Liver (tissue), 9 donors: ENCODE data around the gene MAG. TPM values are rescaled to one million over a fixed set of nuclear protein-coding genes. Genes with fewer than 3 reads are reported as not detected.

Source experiments
- DNase-seq: peaks from one replicate; pipeline ENCODE4 v3.0.0-alpha.2; 2017; ENCODE audit warnings: low spot score
- H3K27ac ChIP-seq, 2 donors: one replicate each; pipeline ENCODE4 v1.7.0; 2013; ENCODE audit warnings: inconsistent platforms in 2 of 2, low read length in 2 of 2, control low read depth in 1 of 2, low read depth in 1 of 2, mild to moderate bottlenecking in 1 of 2
- H3K27me3 ChIP-seq, 4 donors: one replicate each; pipeline versions ENCODE4 v1.6.1 to v1.7.0; 2013; ENCODE audit warnings: low read length in 3 of 4, inconsistent platforms in 1 of 4, mild to moderate bottlenecking in 1 of 4, moderate library complexity in 1 of 4; ENCODE audit not compliant: control insufficient read depth in 4 of 4, insufficient read depth in 4 of 4
- H3K36me3 ChIP-seq, 4 donors: one replicate each; pipeline versions ENCODE4 v1.6.1 to v1.7.0; 2013; ENCODE audit warnings: low read length in 3 of 4, mild to moderate bottlenecking in 3 of 4, low read depth in 1 of 4, moderate library complexity in 1 of 4; ENCODE audit not compliant: control insufficient read depth in 4 of 4, insufficient read depth in 3 of 4
- H3K4me1 ChIP-seq, 4 donors: one replicate each; pipeline versions ENCODE4 v1.6.1 to v1.7.0; 2013; ENCODE audit warnings: low read length in 3 of 4, mild to moderate bottlenecking in 3 of 4, moderate library complexity in 1 of 4; ENCODE audit not compliant: control insufficient read depth in 4 of 4, insufficient read depth in 4 of 4
- H3K4me3 ChIP-seq, 3 donors: one replicate each; pipeline versions ENCODE4 v1.6.1 to v1.7.0; 2013; ENCODE audit warnings: low read length in 3 of 3, control low read depth in 1 of 3, low read depth in 1 of 3, mild to moderate bottlenecking in 1 of 3
- H3K9ac ChIP-seq, 2 donors: one replicate each; pipeline ENCODE4 v1.7.0; 2013; ENCODE audit warnings: low read length in 2 of 2, mild to moderate bottlenecking in 2 of 2, moderate library complexity in 2 of 2, control low read depth in 1 of 2, low read depth in 1 of 2
- H3K9me3 ChIP-seq, 4 donors: one replicate each; pipeline versions ENCODE4 v1.6.1 to v1.7.0; 2013; ENCODE audit warnings: low read length in 3 of 4; ENCODE audit not compliant: control insufficient read depth in 4 of 4
- CTCF ChIP-seq: fragments of 150-350 bp; IDR thresholded peaks from 2 replicates; pipeline ENCODE4 v1.5.1; 2017; ENCODE audit warnings: improper control_type of control experiment, low read depth, low read length; ENCODE audit not compliant: missing input control
- EGR1 ChIP-seq, 2 donors: IDR thresholded peaks; 2 replicates each; pipeline ENCODE4 v1.6.1; 2016 to 2018; ENCODE audit warnings: antibody characterized with exemption in 2 of 2, low read depth in 2 of 2
- FOXA1 ChIP-seq: IDR thresholded peaks from 2 replicates; pipeline ENCODE4 v1.6.1; 2016; ENCODE audit warnings: antibody characterized with exemption
- FOXA2 ChIP-seq: IDR thresholded peaks from 2 replicates; pipeline ENCODE4 v1.6.1; 2016; ENCODE audit warnings: antibody characterized with exemption
- GABPA ChIP-seq, 2 donors: IDR thresholded peaks in 1 of 2; conservative IDR thresholded peaks in 1 of 2; 2 replicates each; pipeline ENCODE4 v1.6.1; 2016; ENCODE audit warnings: antibody characterized with exemption in 2 of 2, mild to moderate bottlenecking in 1 of 2, moderate library complexity in 1 of 2
- HNF4A ChIP-seq, 2 donors: conservative IDR thresholded peaks; 2 replicates each; pipeline ENCODE4 v1.6.1; 2016; ENCODE audit warnings: antibody characterized with exemption in 2 of 2, mild to moderate bottlenecking in 2 of 2
- HNF4G ChIP-seq: IDR thresholded peaks from 2 replicates; pipeline ENCODE4 v1.6.1; 2016; ENCODE audit warnings: antibody characterized with exemption
- JUND ChIP-seq, 2 donors: IDR thresholded peaks; 2 replicates each; pipeline ENCODE4 v1.6.1; 2016; ENCODE audit warnings: antibody characterized with exemption in 2 of 2
- NR2F2 ChIP-seq: IDR thresholded peaks from 2 replicates; pipeline ENCODE4 v1.6.1; 2016; ENCODE audit warnings: antibody characterized with exemption
- RXRA ChIP-seq, 2 donors: IDR thresholded peaks; 2 replicates each; pipeline ENCODE4 v1.6.1; 2017 to 2018; ENCODE audit warnings: antibody characterized with exemption in 2 of 2, mild to moderate bottlenecking in 1 of 2
- SP1 ChIP-seq: IDR thresholded peaks from 2 replicates; pipeline ENCODE4 v1.6.1; 2018; ENCODE audit warnings: antibody characterized with exemption, mild to moderate bottlenecking
- TAF1 ChIP-seq: conservative IDR thresholded peaks from 2 replicates; pipeline ENCODE4 v1.6.1; 2016; ENCODE audit warnings: antibody characterized with exemption, mild to moderate bottlenecking
- YY1 ChIP-seq: IDR thresholded peaks from 2 replicates; pipeline ENCODE4 v1.6.1; 2016; ENCODE audit warnings: antibody characterized with exemption, mild to moderate bottlenecking
- ZBTB33 ChIP-seq: IDR thresholded peaks from 2 replicates; pipeline ENCODE4 v1.6.1; 2016; ENCODE audit warnings: antibody characterized with exemption
- WGBS: extraction: QIAGEN DNeasy Blood & Tissue Kit; methylation state at CpG from one replicate; pipeline ENCODE4 v1.1.7; 2013; 5-methylcytosine and 5-hydroxymethylcytosine counted together
- polyA plus RNA-seq, 2 donors: library from polyadenylated mRNA; stranded (reverse) in 1 of 2; unstranded in 1 of 2; fragments of 200-250 nt in 1 of 2; fragments of >200 nt in 1 of 2; fragmentation: Nextera tagmentation in 1 of 2; extraction: Ambion mirVana in 1 of 2; gene quantifications; one replicate each; pipeline versions ENCODE4 v1.2.1 to v1.2.3, GENCODE V29; 2013 to 2015
- total RNA-seq, 2 donors: library from RNA; depleted of rRNA; stranded (reverse); fragments of >200 nt; gene quantifications; one replicate each; pipeline ENCODE4 v1.2.3, GENCODE V29; 2014
- TF ChIP-seq, protein P1 (sequence below): IDR thresholded peaks from 2 replicates; pipeline ENCODE4 v1.6.1; 2016; ENCODE audit warnings: antibody characterized with exemption
- TF ChIP-seq, protein P2 (sequence below): IDR thresholded peaks from 2 replicates; pipeline ENCODE4 v1.6.1; 2016; ENCODE audit warnings: antibody characterized with exemption
- TF ChIP-seq, protein P3 (sequence below): IDR thresholded peaks from 2 replicates; pipeline ENCODE4 v1.6.1; 2016; ENCODE audit warnings: antibody characterized with exemption, mild to moderate bottlenecking
- donor health status: healthy.
- donor health status: healthy.
- donor health status: healthy.
- donor health status: healthy.
- donor health status: healthy.

Gene MAG
- total and polyA plus RNA-seq, 4 donors, result 0.29 to 3.9 (median 0.33) TPM; not detected in 1

DNA sequence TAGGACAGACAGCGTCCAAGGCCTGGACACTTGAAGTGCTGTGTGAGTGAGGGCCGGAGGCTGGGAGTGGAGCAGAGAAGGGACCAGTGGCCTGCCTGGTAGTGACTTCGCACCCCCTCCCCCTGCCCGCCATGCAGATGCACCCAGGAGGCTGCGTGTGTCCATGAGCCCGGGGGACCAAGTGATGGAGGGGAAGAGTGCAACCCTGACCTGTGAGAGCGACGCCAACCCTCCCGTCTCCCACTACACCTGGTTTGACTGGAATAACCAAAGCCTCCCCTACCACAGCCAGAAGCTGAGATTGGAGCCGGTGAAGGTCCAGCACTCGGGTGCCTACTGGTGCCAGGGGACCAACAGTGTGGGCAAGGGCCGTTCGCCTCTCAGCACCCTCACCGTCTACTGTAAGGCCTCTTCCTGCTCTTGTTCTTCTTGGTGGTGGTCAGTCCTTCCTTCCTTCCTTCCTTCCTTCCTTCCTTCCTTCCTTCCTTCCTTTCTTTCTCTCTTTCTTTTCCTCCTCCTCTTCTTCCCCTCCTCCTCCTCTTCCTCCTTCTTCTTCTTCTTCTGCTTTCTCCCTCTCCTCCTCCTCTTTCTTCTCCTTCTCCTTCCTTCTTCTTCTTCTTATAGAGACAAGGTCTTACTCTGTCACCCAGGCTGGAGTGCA lies 49.7 kb downstream of the MAG start:
- Histone ChIP-seq H3K27ac (no peak overlapping the region), H3K9me3 (no peaks in the 10 kb centered on the region), H3K4me1 (no peaks in the 10 kb centered on the region), H3K9ac (no peak overlapping the region), H3K36me3 (no peaks in the 10 kb centered on the region), H3K27me3 (no peaks in the 10 kb centered on the region), H3K4me3 (no peak overlapping the region)
- TF ChIP-seq HNF4G (no peak), EGR1 (IDR thresholded peaks at IDR 0.05; ENCODE audit: low read depth in 2 of 2) (no peak), CTCF (no peak), JUND (IDR thresholded peaks at IDR 0.05) (no peak), FOXA2 (no peak), TAF1 (no peak), GABPA (IDR thresholded peaks at IDR 0.05 in 1 of 2, conservative IDR thresholded peaks at IDR 0.05 in 1 of 2) (no peak), SP1 (no peak), ZBTB33 (no peak), HNF4A (conservative IDR thresholded peaks at IDR 0.05) (no peak), FOXA1 (no peak), RXRA (IDR thresholded peaks at IDR 0.05) (no peak), NR2F2 (no peak), YY1 (no peak)
- TF ChIP-seq, protein P1, sequence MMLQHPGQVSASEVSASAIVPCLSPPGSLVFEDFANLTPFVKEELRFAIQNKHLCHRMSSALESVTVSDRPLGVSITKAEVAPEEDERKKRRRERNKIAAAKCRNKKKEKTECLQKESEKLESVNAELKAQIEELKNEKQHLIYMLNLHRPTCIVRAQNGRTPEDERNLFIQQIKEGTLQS, result no peak
- TF ChIP-seq, protein P2, sequence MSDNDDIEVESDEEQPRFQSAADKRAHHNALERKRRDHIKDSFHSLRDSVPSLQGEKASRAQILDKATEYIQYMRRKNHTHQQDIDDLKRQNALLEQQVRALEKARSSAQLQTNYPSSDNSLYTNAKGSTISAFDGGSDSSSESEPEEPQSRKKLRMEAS, result no peak
- TF ChIP-seq, protein P3, sequence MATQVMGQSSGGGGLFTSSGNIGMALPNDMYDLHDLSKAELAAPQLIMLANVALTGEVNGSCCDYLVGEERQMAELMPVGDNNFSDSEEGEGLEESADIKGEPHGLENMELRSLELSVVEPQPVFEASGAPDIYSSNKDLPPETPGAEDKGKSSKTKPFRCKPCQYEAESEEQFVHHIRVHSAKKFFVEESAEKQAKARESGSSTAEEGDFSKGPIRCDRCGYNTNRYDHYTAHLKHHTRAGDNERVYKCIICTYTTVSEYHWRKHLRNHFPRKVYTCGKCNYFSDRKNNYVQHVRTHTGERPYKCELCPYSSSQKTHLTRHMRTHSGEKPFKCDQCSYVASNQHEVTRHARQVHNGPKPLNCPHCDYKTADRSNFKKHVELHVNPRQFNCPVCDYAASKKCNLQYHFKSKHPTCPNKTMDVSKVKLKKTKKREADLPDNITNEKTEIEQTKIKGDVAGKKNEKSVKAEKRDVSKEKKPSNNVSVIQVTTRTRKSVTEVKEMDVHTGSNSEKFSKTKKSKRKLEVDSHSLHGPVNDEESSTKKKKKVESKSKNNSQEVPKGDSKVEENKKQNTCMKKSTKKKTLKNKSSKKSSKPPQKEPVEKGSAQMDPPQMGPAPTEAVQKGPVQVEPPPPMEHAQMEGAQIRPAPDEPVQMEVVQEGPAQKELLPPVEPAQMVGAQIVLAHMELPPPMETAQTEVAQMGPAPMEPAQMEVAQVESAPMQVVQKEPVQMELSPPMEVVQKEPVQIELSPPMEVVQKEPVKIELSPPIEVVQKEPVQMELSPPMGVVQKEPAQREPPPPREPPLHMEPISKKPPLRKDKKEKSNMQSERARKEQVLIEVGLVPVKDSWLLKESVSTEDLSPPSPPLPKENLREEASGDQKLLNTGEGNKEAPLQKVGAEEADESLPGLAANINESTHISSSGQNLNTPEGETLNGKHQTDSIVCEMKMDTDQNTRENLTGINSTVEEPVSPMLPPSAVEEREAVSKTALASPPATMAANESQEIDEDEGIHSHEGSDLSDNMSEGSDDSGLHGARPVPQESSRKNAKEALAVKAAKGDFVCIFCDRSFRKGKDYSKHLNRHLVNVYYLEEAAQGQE, result no peak
- 94% methylated on average over 14 of the region's 14 CpGs for WGBS
- no peak for DNase-seq
